Liver (tissue), 9 donors: ENCODE measurements around the gene SCARB1. TPM values are rescaled to one million over a fixed set of nuclear protein-coding genes. Genes with fewer than 3 reads are reported as not detected.
A peak's percentile ranks its signal among the peaks of the same experiment; 100 is the strongest.

Experiments used
- DNase-seq: peaks from one replicate; pipeline ENCODE4 v3.0.0-alpha.2; 2017; ENCODE audit warnings: low spot score
- H3K27ac ChIP-seq, 2 donors: one replicate each; pipeline ENCODE4 v1.7.0; 2013; ENCODE audit warnings: inconsistent platforms in 2 of 2, low read length in 2 of 2, control low read depth in 1 of 2, low read depth in 1 of 2, mild to moderate bottlenecking in 1 of 2
- H3K27me3 ChIP-seq, 4 donors: one replicate each; pipeline versions ENCODE4 v1.6.1 to v1.7.0; 2013; ENCODE audit warnings: low read length in 3 of 4, inconsistent platforms in 1 of 4, mild to moderate bottlenecking in 1 of 4, moderate library complexity in 1 of 4; ENCODE audit not compliant: control insufficient read depth in 4 of 4, insufficient read depth in 4 of 4
- H3K36me3 ChIP-seq, 4 donors: one replicate each; pipeline versions ENCODE4 v1.6.1 to v1.7.0; 2013; ENCODE audit warnings: low read length in 3 of 4, mild to moderate bottlenecking in 3 of 4, low read depth in 1 of 4, moderate library complexity in 1 of 4; ENCODE audit not compliant: control insufficient read depth in 4 of 4, insufficient read depth in 3 of 4
- H3K4me1 ChIP-seq, 4 donors: one replicate each; pipeline versions ENCODE4 v1.6.1 to v1.7.0; 2013; ENCODE audit warnings: low read length in 3 of 4, mild to moderate bottlenecking in 3 of 4, moderate library complexity in 1 of 4; ENCODE audit not compliant: control insufficient read depth in 4 of 4, insufficient read depth in 4 of 4
- H3K4me3 ChIP-seq, 3 donors: one replicate each; pipeline versions ENCODE4 v1.6.1 to v1.7.0; 2013; ENCODE audit warnings: low read length in 3 of 3, control low read depth in 1 of 3, low read depth in 1 of 3, mild to moderate bottlenecking in 1 of 3
- H3K9ac ChIP-seq, 2 donors: one replicate each; pipeline ENCODE4 v1.7.0; 2013; ENCODE audit warnings: low read length in 2 of 2, mild to moderate bottlenecking in 2 of 2, moderate library complexity in 2 of 2, control low read depth in 1 of 2, low read depth in 1 of 2
- H3K9me3 ChIP-seq, 4 donors: one replicate each; pipeline versions ENCODE4 v1.6.1 to v1.7.0; 2013; ENCODE audit warnings: low read length in 3 of 4; ENCODE audit not compliant: control insufficient read depth in 4 of 4
- EGR1 ChIP-seq, 2 donors: IDR thresholded peaks; 2 replicates each; pipeline ENCODE4 v1.6.1; 2016 to 2018; ENCODE audit warnings: antibody characterized with exemption in 2 of 2, low read depth in 2 of 2
- FOXA1 ChIP-seq: IDR thresholded peaks from 2 replicates; pipeline ENCODE4 v1.6.1; 2016; ENCODE audit warnings: antibody characterized with exemption
- FOXA2 ChIP-seq: IDR thresholded peaks from 2 replicates; pipeline ENCODE4 v1.6.1; 2016; ENCODE audit warnings: antibody characterized with exemption
- GABPA ChIP-seq, 2 donors: IDR thresholded peaks in 1 of 2; conservative IDR thresholded peaks in 1 of 2; 2 replicates each; pipeline ENCODE4 v1.6.1; 2016; ENCODE audit warnings: antibody characterized with exemption in 2 of 2, mild to moderate bottlenecking in 1 of 2, moderate library complexity in 1 of 2
- HNF4G ChIP-seq: IDR thresholded peaks from 2 replicates; pipeline ENCODE4 v1.6.1; 2016; ENCODE audit warnings: antibody characterized with exemption
- JUND ChIP-seq, 2 donors: IDR thresholded peaks; 2 replicates each; pipeline ENCODE4 v1.6.1; 2016; ENCODE audit warnings: antibody characterized with exemption in 2 of 2
- NR2F2 ChIP-seq: IDR thresholded peaks from 2 replicates; pipeline ENCODE4 v1.6.1; 2016; ENCODE audit warnings: antibody characterized with exemption
- RAD21 ChIP-seq, 2 donors: IDR thresholded peaks; 2 replicates each; pipeline ENCODE4 v1.6.1; 2016; ENCODE audit warnings: antibody characterized with exemption in 2 of 2, mild to moderate bottlenecking in 2 of 2
- RXRA ChIP-seq, 2 donors: IDR thresholded peaks; 2 replicates each; pipeline ENCODE4 v1.6.1; 2017 to 2018; ENCODE audit warnings: antibody characterized with exemption in 2 of 2, mild to moderate bottlenecking in 1 of 2
- SP1 ChIP-seq: IDR thresholded peaks from 2 replicates; pipeline ENCODE4 v1.6.1; 2018; ENCODE audit warnings: antibody characterized with exemption, mild to moderate bottlenecking
- TAF1 ChIP-seq: conservative IDR thresholded peaks from 2 replicates; pipeline ENCODE4 v1.6.1; 2016; ENCODE audit warnings: antibody characterized with exemption, mild to moderate bottlenecking
- WGBS: extraction: QIAGEN DNeasy Blood & Tissue Kit; methylation state at CpG from one replicate; pipeline ENCODE4 v1.1.7; 2013; 5-methylcytosine and 5-hydroxymethylcytosine counted together
- polyA plus RNA-seq, 2 donors: library from polyadenylated mRNA; stranded (reverse) in 1 of 2; unstranded in 1 of 2; fragments of 200-250 nt in 1 of 2; fragments of >200 nt in 1 of 2; fragmentation: Nextera tagmentation in 1 of 2; extraction: Ambion mirVana in 1 of 2; gene quantifications; one replicate each; pipeline versions ENCODE4 v1.2.1 to v1.2.3, GENCODE V29; 2013 to 2015
- total RNA-seq, 2 donors: library from RNA; depleted of rRNA; stranded (reverse); fragments of >200 nt; gene quantifications; one replicate each; pipeline ENCODE4 v1.2.3, GENCODE V29; 2014
- TF ChIP-seq, protein P1 (sequence below): fragments of 150-350 bp; IDR thresholded peaks from 2 replicates; pipeline ENCODE4 v1.5.1; 2017; ENCODE audit warnings: improper control_type of control experiment, low read depth, low read length; ENCODE audit not compliant: missing input control
- TF ChIP-seq, protein P2 (sequence below): IDR thresholded peaks from 2 replicates; pipeline ENCODE4 v1.6.1; 2016; ENCODE audit warnings: antibody characterized with exemption
- TF ChIP-seq, protein P3 (sequence below): IDR thresholded peaks from 2 replicates; pipeline ENCODE4 v1.6.1; 2016; ENCODE audit warnings: antibody characterized with exemption, mild to moderate bottlenecking
- TF ChIP-seq, protein P4 (sequence below): IDR thresholded peaks from 2 replicates; pipeline ENCODE4 v1.6.1; 2016; ENCODE audit warnings: antibody characterized with exemption
- TF ChIP-seq, protein P5 (sequence below): IDR thresholded peaks from 2 replicates; pipeline ENCODE4 v1.6.1; 2016; ENCODE audit warnings: antibody characterized with exemption
- donor health status: healthy.
- donor health status: healthy.
- donor health status: healthy.
- donor health status: healthy.
- donor health status: healthy.

Gene SCARB1
- total and polyA plus RNA-seq, 4 donors, result 85.3 to 289 (median 141) TPM

DNA sequence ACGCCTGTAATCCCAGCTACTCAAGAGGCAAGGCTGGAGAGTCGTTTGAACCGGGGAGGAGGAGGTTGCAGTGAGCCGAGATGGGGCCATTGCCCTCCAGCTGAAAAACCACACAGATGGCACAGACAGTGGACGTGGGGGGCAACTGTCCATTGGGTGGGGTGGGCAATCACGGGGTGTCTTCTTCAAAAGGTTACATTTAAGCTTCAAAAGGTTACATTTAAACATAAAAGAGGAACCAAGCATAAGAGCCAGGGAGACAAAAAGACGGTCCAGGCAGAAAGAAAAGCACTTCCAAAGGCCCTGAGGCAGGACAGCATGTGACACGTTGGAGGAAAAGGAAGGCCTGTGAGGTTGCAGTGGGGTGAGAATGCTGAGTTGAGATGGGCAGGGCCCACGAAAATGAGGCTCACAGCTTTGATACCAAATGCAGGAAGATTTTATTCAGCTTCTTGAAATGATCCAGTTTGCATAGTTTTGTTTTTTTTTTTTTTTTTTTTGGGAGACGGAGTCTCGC, 10.7 kb downstream of the SCARB1 start:
- WGBS, result 64% methylated on average over 11 of the region's 11 CpGs
- H3K27ac ChIP-seq, result peak overlapping the region; percentile 80 to 96
- H3K4me1 ChIP-seq, result peaks cover 36 to 86% (median 66%) of the 10 kb centered on the region in 4 donors
- H3K4me3 ChIP-seq, result no peak overlapping the region
- TF ChIP-seq, protein P1, sequence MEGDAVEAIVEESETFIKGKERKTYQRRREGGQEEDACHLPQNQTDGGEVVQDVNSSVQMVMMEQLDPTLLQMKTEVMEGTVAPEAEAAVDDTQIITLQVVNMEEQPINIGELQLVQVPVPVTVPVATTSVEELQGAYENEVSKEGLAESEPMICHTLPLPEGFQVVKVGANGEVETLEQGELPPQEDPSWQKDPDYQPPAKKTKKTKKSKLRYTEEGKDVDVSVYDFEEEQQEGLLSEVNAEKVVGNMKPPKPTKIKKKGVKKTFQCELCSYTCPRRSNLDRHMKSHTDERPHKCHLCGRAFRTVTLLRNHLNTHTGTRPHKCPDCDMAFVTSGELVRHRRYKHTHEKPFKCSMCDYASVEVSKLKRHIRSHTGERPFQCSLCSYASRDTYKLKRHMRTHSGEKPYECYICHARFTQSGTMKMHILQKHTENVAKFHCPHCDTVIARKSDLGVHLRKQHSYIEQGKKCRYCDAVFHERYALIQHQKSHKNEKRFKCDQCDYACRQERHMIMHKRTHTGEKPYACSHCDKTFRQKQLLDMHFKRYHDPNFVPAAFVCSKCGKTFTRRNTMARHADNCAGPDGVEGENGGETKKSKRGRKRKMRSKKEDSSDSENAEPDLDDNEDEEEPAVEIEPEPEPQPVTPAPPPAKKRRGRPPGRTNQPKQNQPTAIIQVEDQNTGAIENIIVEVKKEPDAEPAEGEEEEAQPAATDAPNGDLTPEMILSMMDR, result no peak
- no peak for TF ChIP-seq EGR1 (IDR thresholded peaks at IDR 0.05; ENCODE audit: low read depth in 2 of 2)
- no peak for TF ChIP-seq RXRA (IDR thresholded peaks at IDR 0.05)
- no peak for TF ChIP-seq SP1
- TF ChIP-seq, protein P2, sequence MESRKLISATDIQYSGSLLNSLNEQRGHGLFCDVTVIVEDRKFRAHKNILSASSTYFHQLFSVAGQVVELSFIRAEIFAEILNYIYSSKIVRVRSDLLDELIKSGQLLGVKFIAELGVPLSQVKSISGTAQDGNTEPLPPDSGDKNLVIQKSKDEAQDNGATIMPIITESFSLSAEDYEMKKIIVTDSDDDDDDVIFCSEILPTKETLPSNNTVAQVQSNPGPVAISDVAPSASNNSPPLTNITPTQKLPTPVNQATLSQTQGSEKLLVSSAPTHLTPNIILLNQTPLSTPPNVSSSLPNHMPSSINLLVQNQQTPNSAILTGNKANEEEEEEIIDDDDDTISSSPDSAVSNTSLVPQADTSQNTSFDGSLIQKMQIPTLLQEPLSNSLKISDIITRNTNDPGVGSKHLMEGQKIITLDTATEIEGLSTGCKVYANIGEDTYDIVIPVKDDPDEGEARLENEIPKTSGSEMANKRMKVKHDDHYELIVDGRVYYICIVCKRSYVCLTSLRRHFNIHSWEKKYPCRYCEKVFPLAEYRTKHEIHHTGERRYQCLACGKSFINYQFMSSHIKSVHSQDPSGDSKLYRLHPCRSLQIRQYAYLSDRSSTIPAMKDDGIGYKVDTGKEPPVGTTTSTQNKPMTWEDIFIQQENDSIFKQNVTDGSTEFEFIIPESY, result no peak
- TF ChIP-seq TAF1, result no peak
- TF ChIP-seq, protein P3, sequence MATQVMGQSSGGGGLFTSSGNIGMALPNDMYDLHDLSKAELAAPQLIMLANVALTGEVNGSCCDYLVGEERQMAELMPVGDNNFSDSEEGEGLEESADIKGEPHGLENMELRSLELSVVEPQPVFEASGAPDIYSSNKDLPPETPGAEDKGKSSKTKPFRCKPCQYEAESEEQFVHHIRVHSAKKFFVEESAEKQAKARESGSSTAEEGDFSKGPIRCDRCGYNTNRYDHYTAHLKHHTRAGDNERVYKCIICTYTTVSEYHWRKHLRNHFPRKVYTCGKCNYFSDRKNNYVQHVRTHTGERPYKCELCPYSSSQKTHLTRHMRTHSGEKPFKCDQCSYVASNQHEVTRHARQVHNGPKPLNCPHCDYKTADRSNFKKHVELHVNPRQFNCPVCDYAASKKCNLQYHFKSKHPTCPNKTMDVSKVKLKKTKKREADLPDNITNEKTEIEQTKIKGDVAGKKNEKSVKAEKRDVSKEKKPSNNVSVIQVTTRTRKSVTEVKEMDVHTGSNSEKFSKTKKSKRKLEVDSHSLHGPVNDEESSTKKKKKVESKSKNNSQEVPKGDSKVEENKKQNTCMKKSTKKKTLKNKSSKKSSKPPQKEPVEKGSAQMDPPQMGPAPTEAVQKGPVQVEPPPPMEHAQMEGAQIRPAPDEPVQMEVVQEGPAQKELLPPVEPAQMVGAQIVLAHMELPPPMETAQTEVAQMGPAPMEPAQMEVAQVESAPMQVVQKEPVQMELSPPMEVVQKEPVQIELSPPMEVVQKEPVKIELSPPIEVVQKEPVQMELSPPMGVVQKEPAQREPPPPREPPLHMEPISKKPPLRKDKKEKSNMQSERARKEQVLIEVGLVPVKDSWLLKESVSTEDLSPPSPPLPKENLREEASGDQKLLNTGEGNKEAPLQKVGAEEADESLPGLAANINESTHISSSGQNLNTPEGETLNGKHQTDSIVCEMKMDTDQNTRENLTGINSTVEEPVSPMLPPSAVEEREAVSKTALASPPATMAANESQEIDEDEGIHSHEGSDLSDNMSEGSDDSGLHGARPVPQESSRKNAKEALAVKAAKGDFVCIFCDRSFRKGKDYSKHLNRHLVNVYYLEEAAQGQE, result no peak
- no peak for TF ChIP-seq FOXA2
- no peaks in the 10 kb centered on the region for H3K36me3 ChIP-seq
- H3K27me3 ChIP-seq, result no peaks in the 10 kb centered on the region
- no peak for DNase-seq
- no peak overlapping the region for H3K9ac ChIP-seq
- no peaks in the 10 kb centered on the region for H3K9me3 ChIP-seq

DNA sequence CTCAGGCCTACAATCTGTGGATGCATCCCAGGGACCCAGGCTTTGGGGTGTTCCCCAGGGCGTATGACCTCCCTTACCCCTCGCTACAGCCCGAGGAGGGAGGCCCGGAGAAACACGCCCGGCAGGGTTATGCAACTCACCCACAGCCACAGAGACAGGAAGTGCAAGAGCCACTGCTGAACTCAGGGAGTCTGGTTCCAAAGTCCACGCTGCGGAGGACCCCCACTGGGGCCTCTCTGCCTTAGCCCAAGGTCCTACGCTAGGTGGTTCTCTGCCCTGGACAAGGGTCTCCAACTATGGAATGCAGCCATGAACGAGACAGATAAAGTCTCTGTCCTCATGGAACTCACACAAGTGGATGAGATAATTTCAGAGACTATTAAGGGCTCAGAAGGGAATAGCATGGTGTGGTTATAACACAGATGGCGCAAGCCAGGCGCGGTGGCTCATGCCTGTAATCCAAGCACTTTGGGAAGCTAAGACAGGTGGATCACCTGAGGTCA, 11.3 kb downstream of the SCARB1 start:
- WGBS, result 20% methylated on average over 13 of the region's 13 CpGs
- Histone ChIP-seq H3K27ac (peak overlapping the region; percentile 80 to 96), H3K4me1 (peaks cover 39 to 86% (median 66%) of the 10 kb centered on the region in 4 donors), H3K9ac (no peak overlapping the region), H3K4me3 (no peak overlapping the region), H3K36me3 (no peaks in the 10 kb centered on the region), H3K27me3 (no peaks in the 10 kb centered on the region), H3K9me3 (no peaks in the 10 kb centered on the region)
- DNase-seq, result peak; percentile 71
- peak; percentile 67 for TF ChIP-seq NR2F2
- TF ChIP-seq FOXA1, result no peak
- TF ChIP-seq, protein P2, result peak; percentile 16
- TF ChIP-seq HNF4G, result peak; percentile 88
- TF ChIP-seq FOXA2, result no peak
- TF ChIP-seq, protein P4, sequence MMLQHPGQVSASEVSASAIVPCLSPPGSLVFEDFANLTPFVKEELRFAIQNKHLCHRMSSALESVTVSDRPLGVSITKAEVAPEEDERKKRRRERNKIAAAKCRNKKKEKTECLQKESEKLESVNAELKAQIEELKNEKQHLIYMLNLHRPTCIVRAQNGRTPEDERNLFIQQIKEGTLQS, result peak; percentile 62
- TF ChIP-seq JUND (IDR thresholded peaks at IDR 0.05), result peak in 1 of 2 donors; percentile 40
- TF ChIP-seq RAD21 (IDR thresholded peaks at IDR 0.05), result peak; percentile 29 to 57
- no peak for TF ChIP-seq GABPA (IDR thresholded peaks at IDR 0.05 in 1 of 2, conservative IDR thresholded peaks at IDR 0.05 in 1 of 2)
- TF ChIP-seq, protein P1, result no peak
- no peak for TF ChIP-seq EGR1 (IDR thresholded peaks at IDR 0.05; ENCODE audit: low read depth in 2 of 2)
- TF ChIP-seq, protein P5, sequence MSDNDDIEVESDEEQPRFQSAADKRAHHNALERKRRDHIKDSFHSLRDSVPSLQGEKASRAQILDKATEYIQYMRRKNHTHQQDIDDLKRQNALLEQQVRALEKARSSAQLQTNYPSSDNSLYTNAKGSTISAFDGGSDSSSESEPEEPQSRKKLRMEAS, result peak; percentile 69
